ENCODE results near the gene MPV17L2. TPM values are rescaled to one million over a fixed set of nuclear protein-coding genes. Genes with fewer than 3 reads are reported as not detected.
A peak's percentile ranks its signal among the peaks of the same experiment; 100 is the strongest.

Gene MPV17L2
- total and polyA plus RNA-seq, 10 of the 15 experiments (the other 5 are each of a cell fraction or from before 2014, with no cell fraction given) = 5.1 to 57.2 (median 22.9) TPM

GRCh38 chr19:18227781-18228271 lies 34.8 kb downstream of the MPV17L2 start:
- H3K4me1 ChIP-seq (ENCODE audit: control insufficient read depth, insufficient read depth, low read length) = peaks cover 19% of the 10 kb centered on the region
- no peak for DNase-seq (ENCODE audit: low read depth, low spot score)
- no peak for ATAC-seq
- no peak overlapping the region for H3K9ac ChIP-seq (ENCODE audit: control insufficient read depth, insufficient read depth, low read length)
- 8% methylated on average over 6 of the region's 6 CpGs for WGBS (ENCODE audit: insufficient coverage, insufficient replicate concordance, low lambda C conversion rate, missing lambda C conversion rate)
- intact Hi-C loops (cut with micrococcal nuclease; ENCODE audit: unreplicated experiment) = no loop called here
- H3K27me3 ChIP-seq (replicated peaks in 1 of 2; ENCODE audit: control insufficient read depth in 2 of 2, insufficient read depth in 2 of 2, low read length in 1 of 2) = peaks cover 0 to 3% of the 10 kb centered on the region in 2 experiments; a peak in 2 of 4 replicates
- no peak overlapping the region for H3K27ac ChIP-seq (ENCODE audit: control insufficient read depth, insufficient read depth)
- in situ Hi-C loops (cut with MboI) = no loop called here
- ChIA-PET POLR2A (interaction anchor here (0.5 to 0.6 kb wide), 2 partner anchors 421 to 935 kb away, joined by 3 to 5 read pairs; no protein-coding TSS in a partner anchor), RAD21 (ENCODE audit: unreplicated experiment) (interaction anchor here (1.1 kb wide), 1 partner anchor 24 kb away, joined by 6 read pairs; no protein-coding TSS in a partner anchor), CTCF (interaction anchor here (1.0 to 1.7 kb wide), 5 partner anchors 19 to 101 kb away, joined by 3 to 12 read pairs (median 4); a partner anchor contains a TSS), SMC1A (ENCODE audit: uncharacterized antibody, unreplicated experiment) (no interaction called here)
- no peak overlapping the region for H3K4me3 ChIP-seq
- no peaks in the 10 kb centered on the region for H3K36me3 ChIP-seq (ENCODE audit: control insufficient read depth in 2 of 2, insufficient read depth in 2 of 2, low read length in 1 of 2)
- TF ChIP-seq STAT1 (conservative IDR thresholded peaks at IDR 0.05) (no peak), EED (IDR thresholded peaks at IDR 0.05; ENCODE audit: low read depth) (no peak), ZNF217 (IDR thresholded peaks at IDR 0.05) (0 out of 2 replicates have a peak, but pooled peaks have one; percentile 19), EP300 (IDR thresholded peaks at IDR 0.05; ENCODE audit: borderline replicate concordance in 1 of 2, control insufficient read depth in 1 of 2, low read depth in 2 of 2, low read length in 2 of 2) (no peak), MEF2B (IDR thresholded peaks at IDR 0.05; ENCODE audit: partially characterized antibody, poor library complexity, severe bottlenecking) (peak; percentile 41)
- no TSS peak for BruUV-seq (replicated peaks)
- no peaks in the 10 kb centered on the region for H4K20me1 ChIP-seq (ENCODE audit: control insufficient read depth, insufficient read depth)
- peak; percentile 7 for FAIRE-seq
- H2AFZ ChIP-seq (ENCODE audit: control insufficient read depth, low read depth, low read length) = no peak overlapping the region
- H3K4me2 ChIP-seq (ENCODE audit: control insufficient read depth, insufficient read depth) = no peak overlapping the region
- no peaks in the 10 kb centered on the region; the same call in 2 of the 3 replicates for H3K9me3 ChIP-seq (replicated peaks; ENCODE audit: control insufficient read depth, insufficient read depth, low read length)
- no peaks in the 10 kb centered on the region for H3K79me2 ChIP-seq (ENCODE audit: control insufficient read depth, insufficient read depth, low read length)

- CTCF ChIA-PET = interaction anchor here (0.9 to 3.4 kb wide), 7 partner anchors 11 to 99 kb away, joined by 4 to 20 read pairs (median 5); no protein-coding TSS in a partner anchor
- ATAC-seq = no peak
- Histone ChIP-seq H3K27ac (ENCODE audit: control insufficient read depth, insufficient read depth) (no peak overlapping the region), H4K20me1 (ENCODE audit: control insufficient read depth, insufficient read depth) (no peaks in the 10 kb centered on the region), H3K27me3 (replicated peaks in 1 of 2; ENCODE audit: control insufficient read depth in 2 of 2, insufficient read depth in 2 of 2, low read length in 1 of 2) (peaks cover 0 to 3% of the 10 kb centered on the region in 2 experiments; a peak in 2 of 4 replicates), H3K9ac (ENCODE audit: control insufficient read depth, insufficient read depth, low read length) (no peak overlapping the region), H3K9me3 (replicated peaks; ENCODE audit: control insufficient read depth, insufficient read depth, low read length) (no peaks in the 10 kb centered on the region; the same call in 2 of the 3 replicates), H3K4me3 (no peak overlapping the region), H2AFZ (ENCODE audit: control insufficient read depth, low read depth, low read length) (no peak overlapping the region), H3K4me1 (ENCODE audit: control insufficient read depth, insufficient read depth, low read length) (peaks cover 14% of the 10 kb centered on the region), H3K36me3 (ENCODE audit: control insufficient read depth in 2 of 2, insufficient read depth in 2 of 2, low read length in 1 of 2) (no peaks in the 10 kb centered on the region), H3K4me2 (ENCODE audit: control insufficient read depth, insufficient read depth) (no peak overlapping the region), H3K79me2 (ENCODE audit: control insufficient read depth, insufficient read depth, low read length) (no peaks in the 10 kb centered on the region)
- TF ChIP-seq RAD21 (IDR thresholded peaks at IDR 0.05; ENCODE audit: insufficient read depth, low read depth, low read length) = peak; percentile 20; the same call in 1 of the 2 replicates
- TF ChIP-seq, protein P1, sequence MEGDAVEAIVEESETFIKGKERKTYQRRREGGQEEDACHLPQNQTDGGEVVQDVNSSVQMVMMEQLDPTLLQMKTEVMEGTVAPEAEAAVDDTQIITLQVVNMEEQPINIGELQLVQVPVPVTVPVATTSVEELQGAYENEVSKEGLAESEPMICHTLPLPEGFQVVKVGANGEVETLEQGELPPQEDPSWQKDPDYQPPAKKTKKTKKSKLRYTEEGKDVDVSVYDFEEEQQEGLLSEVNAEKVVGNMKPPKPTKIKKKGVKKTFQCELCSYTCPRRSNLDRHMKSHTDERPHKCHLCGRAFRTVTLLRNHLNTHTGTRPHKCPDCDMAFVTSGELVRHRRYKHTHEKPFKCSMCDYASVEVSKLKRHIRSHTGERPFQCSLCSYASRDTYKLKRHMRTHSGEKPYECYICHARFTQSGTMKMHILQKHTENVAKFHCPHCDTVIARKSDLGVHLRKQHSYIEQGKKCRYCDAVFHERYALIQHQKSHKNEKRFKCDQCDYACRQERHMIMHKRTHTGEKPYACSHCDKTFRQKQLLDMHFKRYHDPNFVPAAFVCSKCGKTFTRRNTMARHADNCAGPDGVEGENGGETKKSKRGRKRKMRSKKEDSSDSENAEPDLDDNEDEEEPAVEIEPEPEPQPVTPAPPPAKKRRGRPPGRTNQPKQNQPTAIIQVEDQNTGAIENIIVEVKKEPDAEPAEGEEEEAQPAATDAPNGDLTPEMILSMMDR (IDR thresholded peaks at IDR 0.05 in 2 of 3, conservative IDR thresholded peaks at IDR 0.05 in 1 of 3; ENCODE audit: control insufficient read depth in 2 of 3, extremely low read depth in 1 of 3, insufficient read depth in 1 of 3, low read depth in 3 of 3, low read length in 3 of 3) = peak; percentile 26 to 56 (median 55)
- peak; percentile 28; the same call in 1 of the 2 replicates for TF ChIP-seq ZNF217 (IDR thresholded peaks at IDR 0.05)
- peak; percentile 62; the same call in 1 of the 2 replicates for TF ChIP-seq SMARCA5 (IDR thresholded peaks at IDR 0.05)
- no peak for TF ChIP-seq JUNB (IDR thresholded peaks at IDR 0.05)
- no peak for DNase-seq (ENCODE audit: low read depth, low spot score)
- POLR2A ChIA-PET = no interaction called here
- BruUV-seq (replicated peaks) = no TSS peak
- SMC1A ChIA-PET (ENCODE audit: uncharacterized antibody, unreplicated experiment) = interaction anchor here (1.0 to 1.1 kb wide), 2 partner anchors 93 to 99 kb away, joined by 3 to 5 read pairs; no protein-coding TSS in a partner anchor
- 0% methylated on average over 5 of the region's 5 CpGs for WGBS (ENCODE audit: insufficient coverage, insufficient replicate concordance, low lambda C conversion rate, missing lambda C conversion rate)
- no peak for FAIRE-seq
- in situ Hi-C loops (cut with MboI) = no loop called here
- intact Hi-C loops (cut with micrococcal nuclease; ENCODE audit: unreplicated experiment) = no loop called here
- RAD21 ChIA-PET (ENCODE audit: unreplicated experiment) = interaction anchor here (0.8 kb wide), 1 partner anchor 25 kb away, joined by 3 read pairs; no protein-coding TSS in a partner anchor
Observed at GRCh38 chr19:18229474-18229873, 36.5 kb downstream of the MPV17L2 start.

Data from GM12878 (cell line).